Loucy (cell line): ENCODE data around the gene SORBS1.

Experiments
- H2AFZ ChIP-seq: fragments of 200-600 bp; sonication (generic); 2 replicates; pipeline ENCODE4 v1.6.0; 2016; ENCODE audit warnings: antibody characterized with exemption, mild to moderate bottlenecking, low read length, moderate library complexity
- H3F3A ChIP-seq: fragments of 200-600 bp; 2 replicates; pipeline ENCODE4 v1.6.0; 2016; ENCODE audit warnings: antibody characterized with exemption, low read depth, mild to moderate bottlenecking
- H3K27me3 ChIP-seq: fragments of 200-600 bp; sonication (generic); 2 replicates; pipeline ENCODE4 v1.6.1; 2014; ENCODE audit warnings: low read length, mild to moderate bottlenecking; ENCODE audit not compliant: insufficient read depth, poor library complexity, severe bottlenecking
- H3K36me3 ChIP-seq: fragments of 200-600 bp; sonication (generic); 2 replicates; pipeline ENCODE4 v1.6.1; 2016; ENCODE audit warnings: low read length; ENCODE audit not compliant: insufficient read depth
- H3K4me1 ChIP-seq: fragments of 200-600 bp; sonication (generic); 2 replicates; pipeline ENCODE4 v1.5.1; 2014; ENCODE audit warnings: low read length, mild to moderate bottlenecking; ENCODE audit not compliant: insufficient read depth, poor library complexity, severe bottlenecking
- H3K4me2 ChIP-seq: fragments of 200-600 bp; sonication (generic); 2 replicates; pipeline ENCODE4 v1.6.0; 2014; ENCODE audit warnings: antibody characterized with exemption, low read length, low read depth, mild to moderate bottlenecking; ENCODE audit not compliant: poor library complexity, severe bottlenecking
- H3K4me3 ChIP-seq: fragments of 200-600 bp; sonication (generic); 2 replicates; pipeline ENCODE4 v1.5.1; 2014; ENCODE audit warnings: low read length, mild to moderate bottlenecking, mixed read lengths; ENCODE audit not compliant: poor library complexity, severe bottlenecking
- H3K79me2 ChIP-seq: fragments of 200-600 bp; sonication (generic); 2 replicates; pipeline ENCODE4 v1.6.1; 2014; ENCODE audit warnings: low read length; ENCODE audit not compliant: insufficient read depth
- H3K9ac ChIP-seq: fragments of 200-600 bp; sonication (generic); 2 replicates; pipeline ENCODE4 v1.6.0; 2014; ENCODE audit warnings: mild to moderate bottlenecking, low read depth, low read length, moderate library complexity; ENCODE audit not compliant: poor library complexity, severe bottlenecking
- H3K9me2 ChIP-seq: fragments of 200-600 bp; sonication (generic); replicated peaks from 2 replicates; pipeline ENCODE4 v1.6.1; 2016; ENCODE audit warnings: low read depth, low read length, mixed read lengths
- H3K9me3 ChIP-seq: fragments of 200-600 bp; sonication (generic); 2 replicates; pipeline ENCODE4 v1.6.1; 2014; ENCODE audit warnings: mild to moderate bottlenecking, antibody characterized with exemption, low read length, low read depth; ENCODE audit not compliant: insufficient read depth
- H4K20me1 ChIP-seq: fragments of 200-600 bp; sonication (generic); 2 replicates; pipeline ENCODE4 v1.6.0; 2014; ENCODE audit warnings: antibody characterized with exemption, low read length, mild to moderate bottlenecking; ENCODE audit not compliant: insufficient read depth, poor library complexity, severe bottlenecking
- EZH2phosphoT487 ChIP-seq: fragments of 200-600 bp; IDR thresholded peaks from 2 replicates; pipeline ENCODE4 v1.6.1; 2018; ENCODE audit warnings: antibody characterized with exemption, mild to moderate bottlenecking, moderate library complexity, borderline replicate concordance
- TF ChIP-seq, protein P1 (sequence below): fragments of 200-600 bp; sonication (generic); conservative IDR thresholded peaks from 2 replicates; pipeline ENCODE4 v1.5.1; 2014; ENCODE audit warnings: mild to moderate bottlenecking, antibody characterized with exemption, low read length

Gene SORBS1

DNA sequence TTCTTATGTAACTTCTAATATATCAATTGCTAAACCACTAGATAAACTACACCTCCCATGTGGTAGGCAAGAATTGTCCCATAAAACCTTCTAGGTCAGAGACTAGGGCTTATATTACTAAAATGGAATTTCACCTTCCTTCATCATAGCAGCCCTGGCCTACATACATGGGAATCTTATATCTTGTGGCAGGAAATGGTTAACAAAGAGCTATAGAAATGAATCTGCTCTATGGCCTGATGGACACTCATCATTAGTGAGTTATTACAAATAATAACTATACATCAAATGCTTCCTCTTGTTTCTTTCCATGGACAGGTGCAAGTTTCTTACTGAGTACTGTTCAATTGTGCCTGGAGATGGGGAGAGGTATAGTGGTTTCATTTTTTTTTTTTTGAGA lies 208.0 kb downstream of the SORBS1 start:
- Histone ChIP-seq H2AFZ (no peak overlapping the region), H3K4me2 (no peak overlapping the region), H3K36me3 (no peaks in the 10 kb centered on the region), H3K9me2 (no peaks in the 10 kb centered on the region), H4K20me1 (no peaks in the 10 kb centered on the region), H3K27me3 (no peaks in the 10 kb centered on the region), H3K4me1 (no peaks in the 10 kb centered on the region), H3F3A (no peaks in the 10 kb centered on the region), H3K79me2 (no peaks in the 10 kb centered on the region), H3K9me3 (no peaks in the 10 kb centered on the region), H3K4me3 (no peak overlapping the region), H3K9ac (no peak overlapping the region)
- TF ChIP-seq, protein P1, sequence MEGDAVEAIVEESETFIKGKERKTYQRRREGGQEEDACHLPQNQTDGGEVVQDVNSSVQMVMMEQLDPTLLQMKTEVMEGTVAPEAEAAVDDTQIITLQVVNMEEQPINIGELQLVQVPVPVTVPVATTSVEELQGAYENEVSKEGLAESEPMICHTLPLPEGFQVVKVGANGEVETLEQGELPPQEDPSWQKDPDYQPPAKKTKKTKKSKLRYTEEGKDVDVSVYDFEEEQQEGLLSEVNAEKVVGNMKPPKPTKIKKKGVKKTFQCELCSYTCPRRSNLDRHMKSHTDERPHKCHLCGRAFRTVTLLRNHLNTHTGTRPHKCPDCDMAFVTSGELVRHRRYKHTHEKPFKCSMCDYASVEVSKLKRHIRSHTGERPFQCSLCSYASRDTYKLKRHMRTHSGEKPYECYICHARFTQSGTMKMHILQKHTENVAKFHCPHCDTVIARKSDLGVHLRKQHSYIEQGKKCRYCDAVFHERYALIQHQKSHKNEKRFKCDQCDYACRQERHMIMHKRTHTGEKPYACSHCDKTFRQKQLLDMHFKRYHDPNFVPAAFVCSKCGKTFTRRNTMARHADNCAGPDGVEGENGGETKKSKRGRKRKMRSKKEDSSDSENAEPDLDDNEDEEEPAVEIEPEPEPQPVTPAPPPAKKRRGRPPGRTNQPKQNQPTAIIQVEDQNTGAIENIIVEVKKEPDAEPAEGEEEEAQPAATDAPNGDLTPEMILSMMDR, result no peak
- no peak for TF ChIP-seq EZH2phosphoT487

- Histone ChIP-seq H3K9me3 (no peaks in the 10 kb centered on the region), H3K9me2 (no peaks in the 10 kb centered on the region), H3K79me2 (no peaks in the 10 kb centered on the region), H3K4me1 (no peaks in the 10 kb centered on the region), H3K4me3 (no peak overlapping the region), H3K27me3 (no peaks in the 10 kb centered on the region), H3K4me2 (no peak overlapping the region), H2AFZ (no peak overlapping the region), H3F3A (no peaks in the 10 kb centered on the region), H3K36me3 (no peaks in the 10 kb centered on the region), H4K20me1 (no peaks in the 10 kb centered on the region), H3K9ac (no peak overlapping the region)
- TF ChIP-seq, protein P1, result no peak
- TF ChIP-seq EZH2phosphoT487, result no peak
Measured at GRCh38 chr10:95352684-95353083, 208.5 kb downstream of the SORBS1 start.

DNA sequence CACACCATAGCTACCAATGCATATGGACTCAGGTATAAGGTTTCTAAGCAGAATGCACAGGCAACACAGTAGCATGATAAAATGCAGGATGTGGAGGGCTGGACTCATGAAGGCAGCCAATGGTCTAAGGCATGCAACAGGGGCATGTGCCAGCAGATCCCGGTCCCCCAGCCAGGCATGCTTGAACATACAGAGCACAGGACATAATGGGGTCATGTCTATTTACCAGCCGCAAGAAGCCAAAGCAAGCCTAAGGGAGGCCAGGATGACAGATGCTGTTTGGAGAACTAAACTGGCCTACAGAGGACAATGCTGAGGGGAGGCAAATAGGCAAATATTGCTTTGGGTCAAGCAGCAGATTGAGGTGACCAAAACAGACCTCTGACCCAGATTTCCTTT lies 210.3 kb downstream of the SORBS1 start:
- Histone ChIP-seq H3K4me1 (peaks cover 1% of the 10 kb centered on the region), H4K20me1 (no peaks in the 10 kb centered on the region), H3K9ac (no peak overlapping the region), H3K36me3 (no peaks in the 10 kb centered on the region), H3K9me2 (no peaks in the 10 kb centered on the region), H2AFZ (no peak overlapping the region), H3K79me2 (no peaks in the 10 kb centered on the region), H3K4me3 (no peak overlapping the region), H3K4me2 (no peak overlapping the region), H3K27me3 (no peaks in the 10 kb centered on the region), H3F3A (no peaks in the 10 kb centered on the region), H3K9me3 (no peaks in the 10 kb centered on the region)
- no peak for TF ChIP-seq EZH2phosphoT487
- TF ChIP-seq, protein P1, result no peak
